Ovary (tissue), 9 donors: ENCODE data around the gene CFAP54. TPM values are rescaled to one million over a fixed set of nuclear protein-coding genes. Genes with fewer than 3 reads are reported as not detected.
A peak's percentile ranks its signal among the peaks of the same experiment; 100 is the strongest.

ENCODE experiments used
- DNase-seq, 5 donors: peaks; one replicate each; pipeline ENCODE4 v3.0.0-alpha.2; 2019 to 2020
- H3K27ac ChIP-seq, 2 donors: fragments of 200-600 bp; one replicate each; pipeline versions ENCODE4 v1.5.1 to v1.8.0; 2019 to 2022
- H3K27me3 ChIP-seq: fragments of 200-600 bp; one replicate; pipeline ENCODE4 v1.8.0; 2022
- H3K36me3 ChIP-seq: fragments of 200-600 bp; sonication (generic); one replicate; pipeline ENCODE4 v1.5.1; 2019
- H3K4me1 ChIP-seq: one replicate; pipeline ENCODE4 v1.8.1; 2013; ENCODE audit warnings: mild to moderate bottlenecking, moderate library complexity; ENCODE audit not compliant: insufficient read depth
- H3K4me3 ChIP-seq: fragments of 200-600 bp; sonication (generic); one replicate; pipeline ENCODE4 v1.5.1; 2017
- H3K9me3 ChIP-seq, 2 donors: fragments of 200-600 bp in 1 of 2; sonication (generic) in 1 of 2; one replicate each; pipeline versions ENCODE4 v1.5.1 to v1.8.1; 2013 to 2019; ENCODE audit warnings: mild to moderate bottlenecking in 1 of 2, moderate library complexity in 1 of 2
- CTCF ChIP-seq, 3 donors: fragments of 450-650 bp in 2 of 3; fragments of 200-600 bp in 1 of 3; IDR thresholded peaks; one replicate each; pipeline versions ENCODE4 v1.5.1 to v1.8.0; 2016 to 2022; ENCODE audit warnings: antibody characterized with exemption in 3 of 3, mild to moderate bottlenecking in 1 of 3
- EP300 ChIP-seq: sonication (generic); formaldehyde crosslinking; IDR thresholded peaks from one replicate; pipeline ENCODE4 v1.6.1; 2017; ENCODE audit warnings: antibody characterized with exemption
- POLR2A ChIP-seq: fragments of 450-650 bp; IDR thresholded peaks from one replicate; pipeline ENCODE4 v1.6.1; 2017; ENCODE audit warnings: antibody characterized with exemption, mild to moderate bottlenecking, moderate library complexity
- WGBS, 3 donors: extraction: QIAGEN DNeasy Blood & Tissue Kit in 1 of 3; methylation state at CpG; one replicate each; pipeline versions ENCODE4 v1.1.5 to v1.1.7; 2013 to 2017; 5-methylcytosine and 5-hydroxymethylcytosine counted together
- intact Hi-C, 4 donors: fragments of 100-400 bp; cut with DNase I; formaldehyde crosslinking; loops; one replicate each; pipeline versions ENCODE4 v1.11.0 to v1.15.1; 2022 to 2023
- polyA plus RNA-seq, 2 donors: library from polyadenylated mRNA; stranded (reverse); fragments of 200-250 nt in 1 of 2; fragments of 350-450 nt in 1 of 2; fragmentation: Illumina TruSeq in 1 of 2; extraction: RNeasy Lipid Tissue Mini Kit (QIAGEN cat#74804) in 1 of 2; gene quantifications; one replicate each; pipeline ENCODE4 v1.2.3, GENCODE V29; 2013 to 2014
- total RNA-seq, 7 donors: library from RNA; depleted of rRNA in 2 of 7; stranded (reverse); fragments of >200 nt in 2 of 7; fragmentation: NEBNext Ultra II Directional in 3 of 7; extraction: Animal tissue kit (Norgen Biotek cat#: 25700) in 3 of 7; gene quantifications; one replicate each; pipeline versions ENCODE4 v1.1.0 to v1.2.4, GENCODE V29; 2016 to 2023
- donor health status: DM: no; HTN: no; CAD: no; lungs with moderate emphysema.
- donor health status: DM: no; HTN: no; CAD: no.
- donor health status: Bipolar disorder and iron deficiency.
- donor health status: DM: yes; HTN: yes; CAD: no.
- donor health status: DM: no; HTN: no; CAD: no.
- donor health status: DM: yes; HTN: yes; CAD: no.

CFAP54 gene
- total and polyA plus RNA-seq, 9 donors: 0.15 to 29.8 (median 1.7) TPM

GRCh38 chr12:96513166-96513565 lies 23.8 kb downstream of the CFAP54 start:
- no peak for DNase-seq
- Histone ChIP-seq H3K27me3 (no peaks in the 10 kb centered on the region), H3K4me1 (no peaks in the 10 kb centered on the region), H3K36me3 (no peaks in the 10 kb centered on the region), H3K9me3 (no peaks in the 10 kb centered on the region), H3K4me3 (no peak overlapping the region), H3K27ac (no peak overlapping the region)
- 91 to 93% (median 93%) methylated on average over 5 of the region's 5 CpGs for WGBS, 3 donors
- TF ChIP-seq CTCF (IDR thresholded peaks at IDR 0.05): no peak
- TF ChIP-seq POLR2A: no peak
- TF ChIP-seq EP300: no peak
- intact Hi-C loops: loop anchor here in 3 of 4 donors (10.0 kb wide), 3 partner anchors 298 to 318 kb away; partner anchors contain the start of gene ELK3 (in 1 of the 3)

GRCh38 chr12:96513681-96514080 lies 24.3 kb downstream of the CFAP54 start:
- 76 to 85% (median 76%) methylated on average over 4 of the region's 4 CpGs for WGBS, 3 donors
- no peaks in the 10 kb centered on the region for H3K27me3 ChIP-seq
- no peak overlapping the region for H3K4me3 ChIP-seq
- DNase-seq: no peak
- H3K9me3 ChIP-seq: no peaks in the 10 kb centered on the region
- no peak overlapping the region for H3K27ac ChIP-seq
- TF ChIP-seq EP300 (no peak), POLR2A (no peak), CTCF (IDR thresholded peaks at IDR 0.05) (no peak)
- intact Hi-C loops: loop anchor here in 3 of 4 donors (10.0 kb wide), 3 partner anchors 299 to 319 kb away; partner anchors contain the start of gene ELK3 (in 1 of the 3)
- no peaks in the 10 kb centered on the region for H3K36me3 ChIP-seq
- no peaks in the 10 kb centered on the region for H3K4me1 ChIP-seq

GRCh38 chr12:96514328-96514727 lies 25.0 kb downstream of the CFAP54 start:
- intact Hi-C loops: loop anchor here in 3 of 4 donors (10.0 kb wide), 3 partner anchors 300 to 320 kb away; partner anchors contain the start of gene ELK3 (in 1 of the 3)
- Histone ChIP-seq H3K4me1 (no peaks in the 10 kb centered on the region), H3K27ac (no peak overlapping the region), H3K4me3 (no peak overlapping the region), H3K36me3 (no peaks in the 10 kb centered on the region), H3K9me3 (no peaks in the 10 kb centered on the region), H3K27me3 (no peaks in the 10 kb centered on the region)
- WGBS, 3 donors: 29 to 45% (median 40%) methylated on average over 3 of the region's 3 CpGs
- TF ChIP-seq CTCF (IDR thresholded peaks at IDR 0.05) (no peak), POLR2A (no peak), EP300 (no peak)
- DNase-seq: no peak

GRCh38 chr12:96516472-96517430 lies 27.4 kb downstream of the CFAP54 start:
- 28 to 37% (median 33%) methylated on average over 8 of the region's 8 CpGs for WGBS, 3 donors
- Histone ChIP-seq H3K4me3 (no peak overlapping the region), H3K27me3 (no peaks in the 10 kb centered on the region), H3K9me3 (no peaks in the 10 kb centered on the region), H3K36me3 (no peaks in the 10 kb centered on the region), H3K27ac (no peak overlapping the region), H3K4me1 (no peaks in the 10 kb centered on the region)
- peak; percentile 28 to 75 (median 64) for DNase-seq
- TF ChIP-seq EP300 (no peak), CTCF (IDR thresholded peaks at IDR 0.05) (peak in 2 of 3 donors; percentile 33 to 59), POLR2A (no peak)
- intact Hi-C loops: loop anchor here in 3 of 4 donors (5.0 to 10.0 kb wide), 4 partner anchors 302 to 454 kb away; partner anchors contain the start of gene ELK3 (in 1 of the 3)
